Calu3 (cell line): ENCODE measurements around the gene CSTF3. TPM values are rescaled to one million over a fixed set of nuclear protein-coding genes. Genes with fewer than 3 reads are reported as not detected.

ENCODE experiments used
- BruUV-seq: library from RNA; stranded (reverse); fragments of 400-500 nt; replicated peaks from 2 replicates; lab custom pipeline; 2021; lab: Mats Ljungman, UMichigan
- CTCF ChIA-PET: fragments of 300-600 bp; sonication (Branson Sonifier 250); formaldehyde crosslinking; loops from one replicate; lab custom pipeline; 2022; ENCODE audit warnings: antibody characterized with exemption; lab: Charles Lee
- DNase-seq: peaks from one replicate; pipeline ENCODE4 v3.0.0; 2022
- H3K27ac Mint-ChIP-seq: one replicate; pipeline ENCODE4 v1.8.0; 2022; ENCODE audit warnings: mixed read lengths; ENCODE audit not compliant: unreplicated experiment
- H3K27me3 Mint-ChIP-seq: one replicate; pipeline ENCODE4 v1.8.0; 2022; ENCODE audit warnings: mixed read lengths; ENCODE audit not compliant: unreplicated experiment
- H3K36me3 Mint-ChIP-seq: one replicate; pipeline ENCODE4 v1.8.0; 2022; ENCODE audit warnings: mild to moderate bottlenecking, moderate library complexity, mixed read lengths; ENCODE audit not compliant: insufficient read depth, unreplicated experiment
- H3K4me1 Mint-ChIP-seq: one replicate; pipeline ENCODE4 v1.8.0; 2022; ENCODE audit warnings: mild to moderate bottlenecking, low read depth, mixed read lengths; ENCODE audit not compliant: unreplicated experiment
- H3K4me3 Mint-ChIP-seq: one replicate; pipeline ENCODE4 v1.8.0; 2022; ENCODE audit warnings: mild to moderate bottlenecking, low read depth, moderate library complexity, mixed read lengths; ENCODE audit not compliant: unreplicated experiment
- H3K9me3 Mint-ChIP-seq: one replicate; pipeline ENCODE4 v1.8.0; 2022; ENCODE audit warnings: low read depth, mixed read lengths; ENCODE audit not compliant: unreplicated experiment
- CTCF ChIP-seq: fragments of 200-600 bp; IDR thresholded peaks from one replicate; pipeline ENCODE4 v1.8.0; 2022; ENCODE audit warnings: antibody characterized with exemption; ENCODE audit not compliant: unreplicated experiment
- intact Hi-C: fragments of 100-400 bp; cut with micrococcal nuclease; formaldehyde crosslinking; loops from one replicate; pipeline ENCODE4 v1.10.0; 2022; ENCODE audit not compliant: unreplicated experiment
- total RNA-seq: library from RNA; stranded (reverse); gene quantifications from 2 replicates; pipeline ENCODE4 v1.2.3, GENCODE V29; 2022

CSTF3 gene
- total RNA-seq, 1 experiment from 2014 or later = 51.1 TPM

GRCh38 chr11:33134276-33134675, 27.0 kb downstream of the CSTF3 start:
- H3K4me3 Mint-ChIP-seq = no peak overlapping the region
- H3K27me3 Mint-ChIP-seq = no peaks in the 10 kb centered on the region
- no peak for DNase-seq
- no TSS peak for BruUV-seq
- CTCF ChIA-PET = no interaction called here
- TF ChIP-seq CTCF = no peak
- no peaks in the 10 kb centered on the region for H3K36me3 Mint-ChIP-seq
- H3K9me3 Mint-ChIP-seq = no peaks in the 10 kb centered on the region
- H3K4me1 Mint-ChIP-seq = no peaks in the 10 kb centered on the region
- no peak overlapping the region for H3K27ac Mint-ChIP-seq
- intact Hi-C loops = no loop called here

- H3K27me3 Mint-ChIP-seq = no peaks in the 10 kb centered on the region
- intact Hi-C loops = no loop called here
- no peak for DNase-seq
- CTCF ChIA-PET = no interaction called here
- peaks cover 3% of the 10 kb centered on the region for H3K36me3 Mint-ChIP-seq
- peaks cover 4% of the 10 kb centered on the region for H3K4me1 Mint-ChIP-seq
- no peak overlapping the region for H3K4me3 Mint-ChIP-seq
- H3K9me3 Mint-ChIP-seq = no peaks in the 10 kb centered on the region
- TF ChIP-seq CTCF = no peak
- no TSS peak for BruUV-seq
- no peak overlapping the region for H3K27ac Mint-ChIP-seq
These were observed 27.5 kb downstream of the CSTF3 start for GRCh38 chr11:33133761-33134160.

GRCh38 chr11:33132510-33132909, 28.8 kb downstream of the CSTF3 start:
- Mint-ChIP-seq H3K4me3 (no peak overlapping the region), H3K4me1 (peaks cover 5% of the 10 kb centered on the region), H3K27me3 (no peaks in the 10 kb centered on the region), H3K9me3 (no peaks in the 10 kb centered on the region), H3K36me3 (peaks cover 6% of the 10 kb centered on the region), H3K27ac (no peak overlapping the region)
- no peak for DNase-seq
- no peak for TF ChIP-seq CTCF
- CTCF ChIA-PET = no interaction called here
- intact Hi-C loops = no loop called here
- BruUV-seq = no TSS peak

GRCh38 chr11:33128739-33129138, 32.5 kb downstream of the CSTF3 start:
- CTCF ChIA-PET = no interaction called here
- no TSS peak for BruUV-seq

More at GRCh38 chr11:33128739-33129138, 32.5 kb downstream of the CSTF3 start:
- Mint-ChIP-seq H3K36me3 (peaks cover 10% of the 10 kb centered on the region), H3K27ac (no peak overlapping the region), H3K27me3 (no peaks in the 10 kb centered on the region), H3K9me3 (no peaks in the 10 kb centered on the region), H3K4me3 (no peak overlapping the region), H3K4me1 (peaks cover 5% of the 10 kb centered on the region)
- DNase-seq = peak; percentile 23
- no peak for TF ChIP-seq CTCF
- intact Hi-C loops = no loop called here
